Stimulated activated CD8-positive, alpha-beta memory T cell treated with anti-CD3 and anti-CD28 coated beads, Interleukin-15, amount 100 ng/mL, for 24 hours (primary cell): Measurements from ENCODE around the gene NDRG2.

ENCODE experiments used
- DNase-seq: peaks from one replicate; pipeline ENCODE4 v3.0.0-alpha.2; 2020; ENCODE audit warnings: low read depth

Gene NDRG2

GRCh38 chr14:20970647-20970982 is 54.2 kb downstream of the NDRG2 start:
- no peak for DNase-seq

GRCh38 chr14:20969336-20969735 is 55.5 kb downstream of the NDRG2 start:
- no peak for DNase-seq
